Measurements from ENCODE around the gene GCNT2.
"Not testable (repeated sequence)": the region's sequence is repeated elsewhere in the genome, so short reads cannot be mapped to it uniquely, and the experiment has no call there.

GCNT2 gene

GRCh38 chr6:10521104-10521808, at the start of gene GCNT2:
TSS of gene GCNT2 (plus strand) at chr6:10521351. CDS start at chr6:10528912, 7,561 bp downstream.
- no peak for DNase-seq (ENCODE audit: low read depth, low spot score)

- no peak for DNase-seq (ENCODE audit: low read depth, low spot score)
These were observed 48.5 kb upstream of the GCNT2 start for GRCh38 chr6:10472634-10473033.

DNA sequence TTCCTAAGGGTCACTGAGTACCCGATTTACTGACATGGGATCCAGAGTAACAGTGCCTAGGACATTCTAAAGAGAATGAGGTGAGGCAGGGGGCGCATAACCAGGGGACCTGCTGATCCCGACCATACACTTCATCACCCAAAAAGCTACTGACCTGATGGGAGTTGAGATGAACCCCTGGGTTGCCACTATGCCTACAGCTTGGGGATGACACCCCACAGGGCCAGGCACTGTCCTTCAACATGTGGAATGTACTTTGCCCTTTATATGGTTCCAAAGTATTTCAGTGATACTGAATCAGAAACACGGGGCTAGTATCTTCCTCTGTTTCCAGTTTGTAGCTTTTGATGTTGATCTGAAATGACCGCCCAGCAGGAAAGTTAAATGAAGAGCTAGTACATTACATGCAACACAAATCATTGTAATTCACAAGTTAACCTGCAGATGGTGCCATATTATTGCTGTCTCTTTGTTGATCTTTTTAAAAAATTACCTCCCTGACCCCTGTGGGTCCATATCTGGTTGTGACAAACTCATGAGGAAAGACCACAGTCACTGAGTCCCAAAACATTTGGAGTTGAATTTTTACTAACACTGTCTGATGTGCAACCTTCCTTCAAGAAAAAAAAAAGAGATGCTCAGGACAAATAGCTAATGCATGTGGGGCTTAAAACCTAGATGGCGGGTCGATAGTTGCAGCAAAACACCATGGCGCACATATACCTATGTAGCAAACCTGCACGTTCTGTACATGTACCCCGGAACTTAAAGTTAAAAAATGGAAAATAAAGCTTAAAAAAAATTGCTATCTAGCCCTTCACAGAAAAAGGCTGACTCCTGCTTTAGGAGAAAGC, 42.7 kb upstream of the GCNT2 start:
- no peak for DNase-seq (ENCODE audit: low read depth, low spot score)

DNA sequence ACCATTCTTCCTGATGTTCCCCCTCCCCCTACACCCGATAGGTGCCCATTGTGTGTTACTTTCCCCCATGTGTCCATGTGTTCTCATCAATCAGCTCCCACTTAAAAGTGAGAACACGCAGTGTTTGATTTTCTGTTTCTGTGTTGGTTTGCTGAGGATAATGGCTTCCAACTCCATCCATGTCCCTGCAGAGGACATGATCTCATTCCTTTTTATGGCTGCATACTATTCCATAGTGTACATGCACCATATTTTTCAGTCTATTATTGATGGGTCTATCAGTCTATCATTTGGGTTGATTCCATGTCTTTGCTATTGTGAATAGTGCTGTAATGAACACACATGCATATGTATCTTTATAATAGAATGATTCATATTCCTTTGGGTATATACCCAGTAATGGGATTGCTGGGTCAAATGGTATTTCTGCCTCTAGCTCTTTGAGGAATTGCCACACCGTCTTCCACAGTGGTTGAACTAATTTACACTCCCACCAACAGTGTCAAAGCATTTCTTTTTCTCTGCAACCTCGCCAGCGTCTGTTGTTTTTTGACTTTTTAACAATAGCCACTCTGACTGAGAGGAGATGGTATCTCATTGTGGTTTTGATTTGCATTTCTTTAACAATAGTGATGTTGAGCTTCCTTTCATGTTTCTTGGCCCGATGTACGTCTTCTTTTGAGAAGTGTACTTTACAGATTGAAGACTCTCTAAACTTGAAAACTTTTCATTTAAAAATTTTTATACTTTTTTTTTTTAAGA, 41.0 kb upstream of the GCNT2 start:
- no peak for DNase-seq (ENCODE audit: low read depth, low spot score)

- DNase-seq (ENCODE audit: low read depth, low spot score), result no peak
These were observed 40.0 kb upstream of the GCNT2 start for GRCh38 chr6:10481101-10481500.

- no peak for DNase-seq (ENCODE audit: low read depth, low spot score)
These were observed 38.4 kb upstream of the GCNT2 start for GRCh38 chr6:10482636-10483257.

DNA sequence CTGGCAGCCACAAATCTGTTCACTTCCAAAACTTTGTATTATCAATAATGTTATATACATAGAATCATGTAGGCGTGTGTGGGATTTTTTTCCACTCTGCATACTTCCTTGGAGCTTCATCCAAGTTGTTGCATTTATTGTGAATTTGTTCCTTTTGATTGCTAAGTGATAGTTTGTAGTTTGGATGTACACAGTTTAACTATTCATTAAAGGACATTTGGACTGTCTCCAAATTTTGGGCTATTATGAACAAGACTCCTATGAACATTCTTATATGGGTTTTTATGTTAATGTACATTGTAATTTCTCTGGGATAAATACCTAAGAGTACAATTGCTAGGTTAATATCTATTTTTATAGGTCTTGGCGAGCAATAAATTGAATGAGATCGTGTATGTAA, 36.2 kb upstream of the GCNT2 start:
- no peak for DNase-seq (ENCODE audit: low read depth, low spot score)

GRCh38 chr6:10485406-10485805, 35.7 kb upstream of the GCNT2 start:
- DNase-seq (ENCODE audit: low read depth, low spot score), result no peak

DNA sequence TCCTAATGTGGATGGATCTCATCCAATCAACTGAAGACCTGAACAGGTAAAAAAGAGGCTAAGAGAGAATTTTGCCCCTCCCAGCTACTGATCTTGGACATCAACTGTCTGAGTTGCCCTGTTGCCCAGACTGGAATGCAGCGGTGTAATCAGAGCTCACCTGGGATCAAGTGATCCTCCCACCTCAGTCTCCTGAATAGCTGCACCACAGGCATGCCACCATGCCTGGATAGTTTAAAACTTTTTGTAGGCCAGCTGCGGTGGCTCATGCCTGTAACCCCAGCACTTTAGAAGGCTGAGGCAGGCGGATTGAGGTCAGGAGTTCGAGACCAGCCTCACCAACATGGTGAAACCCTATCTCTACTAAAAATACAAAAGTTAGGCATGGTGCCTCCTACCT, 34.9 kb upstream of the GCNT2 start:
- no peak for DNase-seq (ENCODE audit: low read depth, low spot score)

DNA sequence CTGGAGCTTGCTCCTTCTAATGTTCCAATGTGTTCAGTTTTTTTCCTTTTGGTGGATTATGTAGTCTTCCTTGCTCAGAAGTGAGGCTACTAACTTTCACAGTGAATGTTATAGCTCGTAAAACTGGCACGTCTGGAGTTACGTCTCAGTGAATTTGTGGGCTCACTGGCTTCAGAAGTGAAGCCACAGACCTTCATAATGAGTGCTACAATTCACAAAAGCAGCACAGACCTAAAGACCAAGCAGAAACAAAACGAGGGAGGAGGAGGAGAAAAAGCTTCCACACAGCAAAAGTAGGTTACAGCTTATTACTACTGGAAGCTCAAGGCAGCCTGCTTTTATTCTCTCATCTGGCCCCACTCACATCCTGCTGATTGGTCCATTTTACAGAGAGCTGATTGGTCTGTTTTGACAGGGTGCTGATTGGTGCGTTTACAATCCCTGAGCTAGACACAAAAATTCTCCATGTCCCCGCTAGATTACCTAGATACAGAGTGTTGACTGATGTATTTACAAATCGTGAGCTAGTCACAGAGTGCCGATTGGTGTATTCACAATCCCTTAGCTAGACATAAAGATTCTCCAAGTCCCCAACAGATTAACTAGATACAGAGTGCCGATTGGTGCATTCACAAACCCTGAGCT, 34.1 kb upstream of the GCNT2 start:
- not testable (repeated sequence) for DNase-seq (ENCODE audit: low read depth, low spot score)

DNA sequence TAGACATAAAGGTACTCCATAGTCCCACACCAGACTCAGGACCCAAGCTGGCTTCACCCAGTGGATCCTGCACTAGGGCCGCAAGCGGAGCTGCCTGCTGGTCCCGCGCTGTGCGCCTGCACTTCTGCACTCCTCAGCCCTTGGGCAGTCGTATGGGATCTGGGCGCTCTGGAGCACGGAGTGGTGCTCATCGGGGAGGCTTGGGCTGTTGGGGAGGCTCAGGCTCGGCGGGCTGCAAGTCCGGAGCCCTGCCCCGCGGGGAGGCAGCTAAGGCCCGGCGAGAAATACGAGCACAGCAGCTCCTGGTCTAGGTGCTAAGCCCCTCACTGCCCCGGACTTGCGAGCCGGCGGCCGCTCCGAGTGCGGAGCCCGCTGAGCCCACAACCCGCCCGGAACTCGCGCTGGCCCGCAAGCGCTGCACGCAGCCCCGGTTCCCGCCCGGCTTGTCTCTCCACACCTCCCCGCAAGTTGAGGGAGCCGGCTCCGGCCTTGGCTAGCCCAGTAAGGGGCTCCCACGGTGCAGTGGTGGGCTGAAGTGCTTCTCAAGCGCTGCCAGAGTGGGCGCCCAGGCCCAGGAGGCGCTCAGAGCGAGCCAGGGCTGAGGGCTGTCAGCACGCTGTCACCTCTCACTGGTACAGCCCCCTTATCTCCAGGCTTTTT, 33.4 kb upstream of the GCNT2 start:
- DNase-seq (ENCODE audit: low read depth, low spot score), result no peak

DNA sequence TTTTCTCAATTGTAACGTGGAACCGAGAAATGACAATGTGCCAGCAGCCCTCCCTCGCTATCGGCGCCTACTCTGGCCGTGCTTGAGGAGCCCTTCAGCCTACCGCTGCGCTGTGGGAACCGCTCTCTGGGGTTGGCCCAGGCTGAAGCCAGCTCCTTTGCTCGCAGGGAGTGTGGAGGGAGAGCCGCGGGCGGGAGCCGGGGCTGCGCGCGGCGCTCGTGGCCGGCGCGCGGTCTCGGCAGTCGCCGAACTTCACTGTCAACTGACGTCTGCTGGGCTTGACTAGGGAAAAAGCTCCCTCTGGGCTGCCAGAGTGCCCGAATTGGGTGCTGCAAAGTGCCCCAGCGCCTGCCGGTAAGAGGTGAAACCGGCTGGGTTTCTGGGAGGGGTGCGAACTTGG, 29.7 kb upstream of the GCNT2 start:
- no peak for DNase-seq (ENCODE audit: low read depth, low spot score)

GRCh38 chr6:10491905-10492304, 29.2 kb upstream of the GCNT2 start:
- not testable (repeated sequence) for DNase-seq (ENCODE audit: low read depth, low spot score)

- no peak for DNase-seq (ENCODE audit: low read depth, low spot score)
These were observed 26.1 kb upstream of the GCNT2 start for GRCh38 chr6:10495029-10495428.

DNA sequence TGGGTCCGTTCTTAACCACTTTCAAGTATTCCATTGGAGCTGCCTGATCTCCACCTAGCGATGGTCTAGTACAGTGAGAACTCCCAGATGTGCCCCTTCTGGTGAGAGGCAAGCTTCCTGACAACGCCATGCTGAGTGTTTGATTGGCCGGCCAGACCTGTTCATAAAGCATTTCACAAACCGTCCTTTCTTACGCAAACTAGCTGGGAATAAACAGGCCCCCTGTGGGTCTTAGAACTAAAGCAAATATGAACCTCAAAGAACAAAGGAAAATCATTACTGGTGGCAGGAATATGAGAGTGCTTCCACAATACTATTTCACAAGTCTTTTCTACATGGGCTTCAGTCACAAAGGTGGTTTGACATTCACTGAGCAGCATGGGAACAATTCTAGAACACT, 15.6 kb upstream of the GCNT2 start:
- DNase-seq (ENCODE audit: low read depth, low spot score), result no peak

DNA sequence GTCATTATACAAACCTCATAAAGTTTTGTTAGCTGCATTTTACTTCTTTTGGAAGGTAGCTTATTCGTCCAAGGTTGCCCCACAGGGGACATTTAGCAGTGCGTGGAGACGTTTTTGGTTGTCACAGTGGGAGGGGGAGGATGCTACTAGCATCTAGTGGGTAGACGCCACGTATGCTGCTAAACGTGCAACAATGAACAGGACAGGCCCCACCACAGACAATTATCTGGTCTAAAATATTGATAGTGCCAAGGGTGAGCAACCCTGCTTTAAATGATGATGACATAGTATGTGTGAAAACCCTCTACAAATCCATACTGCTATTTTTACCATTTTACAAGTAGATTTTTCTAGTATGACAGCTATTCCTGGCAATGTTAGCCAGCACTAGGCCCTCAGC, 13.9 kb upstream of the GCNT2 start:
- DNase-seq (ENCODE audit: low read depth, low spot score), result no peak

GRCh38 chr6:10507715-10508114, 13.4 kb upstream of the GCNT2 start:
- no peak for DNase-seq (ENCODE audit: low read depth, low spot score)

- DNase-seq (ENCODE audit: low read depth, low spot score), result no peak
These were observed 10.4 kb upstream of the GCNT2 start for GRCh38 chr6:10510592-10511367.

- DNase-seq (ENCODE audit: low read depth, low spot score), result no peak
These were observed 9.7 kb upstream of the GCNT2 start for GRCh38 chr6:10511477-10511876.

GRCh38 chr6:10513544-10513943, 7.6 kb upstream of the GCNT2 start:
- DNase-seq (ENCODE audit: low read depth, low spot score), result no peak
